ENCODE results near the gene RASL10A. TPM values are rescaled to one million over a fixed set of nuclear protein-coding genes. Genes with fewer than 3 reads are reported as not detected.
"Not testable (repeated sequence)": the region's sequence is repeated elsewhere in the genome, so short reads cannot be mapped to it uniquely, and the experiment has no call there.

RASL10A gene
- not detected in 2 replicates for total RNA-seq (2014; rRNA removed; shearing (Covaris generic))
- polyA plus RNA-seq (2014; cell fraction: nucleus; rRNA removed) = 0.38 and 1.5 TPM in 2 replicates

- DNase-seq (ENCODE audit: extremely low read depth, low read depth) = no peak
Observed at GRCh38 chr22:29315286-29316140, at the start of gene RASL10A. Gene RASL10A (minus strand): TSS chr22:29315697. CDS start chr22:29315246, 451 bp downstream.

- DNase-seq (ENCODE audit: extremely low read depth, low read depth) = peak; percentile 30
Observed at GRCh38 chr22:29359469-29359868, 44.0 kb upstream of the RASL10A start.

GRCh38 chr22:29357193-29357890 lies 41.8 kb upstream of the RASL10A start:
- DNase-seq (ENCODE audit: extremely low read depth, low read depth) = not testable (repeated sequence)

GRCh38 chr22:29353860-29354259 lies 38.4 kb upstream of the RASL10A start:
- DNase-seq (ENCODE audit: extremely low read depth, low read depth) = no peak

GRCh38 chr22:29353286-29353685 lies 37.8 kb upstream of the RASL10A start:
- no peak for DNase-seq (ENCODE audit: extremely low read depth, low read depth)

- DNase-seq (ENCODE audit: extremely low read depth, low read depth) = no peak
Observed at GRCh38 chr22:29352778-29353177, 37.3 kb upstream of the RASL10A start.

GRCh38 chr22:29351891-29352290 lies 36.4 kb upstream of the RASL10A start:
- DNase-seq (ENCODE audit: extremely low read depth, low read depth) = no peak

GRCh38 chr22:29351042-29351441 lies 35.5 kb upstream of the RASL10A start:
- no peak for DNase-seq (ENCODE audit: extremely low read depth, low read depth)

GRCh38 chr22:29348956-29349355 lies 33.5 kb upstream of the RASL10A start:
- DNase-seq (ENCODE audit: extremely low read depth, low read depth) = no peak

- no peak for DNase-seq (ENCODE audit: extremely low read depth, low read depth)
Observed at GRCh38 chr22:29348041-29348440, 32.5 kb upstream of the RASL10A start.

- DNase-seq (ENCODE audit: extremely low read depth, low read depth) = no peak
Observed at GRCh38 chr22:29346659-29347058, 31.2 kb upstream of the RASL10A start.

- no peak for DNase-seq (ENCODE audit: extremely low read depth, low read depth)
Observed at GRCh38 chr22:29345932-29346331, 30.4 kb upstream of the RASL10A start.

- DNase-seq (ENCODE audit: extremely low read depth, low read depth) = not testable (repeated sequence)
Observed at GRCh38 chr22:29344889-29345288, 29.4 kb upstream of the RASL10A start.

GRCh38 chr22:29344137-29344536 lies 28.6 kb upstream of the RASL10A start:
- no peak for DNase-seq (ENCODE audit: extremely low read depth, low read depth)

GRCh38 chr22:29343313-29343805 lies 27.9 kb upstream of the RASL10A start:
- no peak for DNase-seq (ENCODE audit: extremely low read depth, low read depth)

- DNase-seq (ENCODE audit: extremely low read depth, low read depth) = no peak
Observed at GRCh38 chr22:29342577-29343312, 27.2 kb upstream of the RASL10A start.

GRCh38 chr22:29342177-29342576 lies 26.7 kb upstream of the RASL10A start:
- no peak for DNase-seq (ENCODE audit: extremely low read depth, low read depth)

GRCh38 chr22:29341849-29342127 lies 26.3 kb upstream of the RASL10A start:
- DNase-seq (ENCODE audit: extremely low read depth, low read depth) = no peak

- no peak for DNase-seq (ENCODE audit: extremely low read depth, low read depth)
Observed at GRCh38 chr22:29341056-29341848, 25.8 kb upstream of the RASL10A start.

GRCh38 chr22:29340566-29340965 lies 25.1 kb upstream of the RASL10A start:
- no peak for DNase-seq (ENCODE audit: extremely low read depth, low read depth)
